ENCODE measurements around the gene TRIM29. TPM values are rescaled to one million over a fixed set of nuclear protein-coding genes. Genes with fewer than 3 reads are reported as not detected.

The TRIM29 gene
- total and polyA plus RNA-seq, 2 of the 13 experiments (the other 11 are each of a cell fraction or from before 2014, with no cell fraction given): 0.86 TPM

GRCh38 chr11:120121914-120122473 is 15.9 kb downstream of the TRIM29 start (continued):
- no peak for TF ChIP-seq MZF1 (CRISPR knock-in tag; IDR thresholded peaks at IDR 0.05; ENCODE audit: borderline replicate concordance)
- TF ChIP-seq ZNF782 (CRISPR knock-in tag; IDR thresholded peaks at IDR 0.05; ENCODE audit: borderline replicate concordance): no peak
- TF ChIP-seq PAXIP1 (CRISPR knock-in tag; conservative IDR thresholded peaks at IDR 0.05): no peak
- TF ChIP-seq ARHGAP35 (CRISPR knock-in tag; IDR thresholded peaks at IDR 0.05; ENCODE audit: borderline replicate concordance): no peak
- TF ChIP-seq PAX8 (CRISPR knock-in tag; IDR thresholded peaks at IDR 0.05; ENCODE audit: borderline replicate concordance): no peak
- no peak for TF ChIP-seq NR2F6 (IDR thresholded peaks at IDR 0.05)
- TF ChIP-seq NR2F6 (CRISPR knock-in tag; IDR thresholded peaks at IDR 0.05): peak; percentile 26; the same call in 1 of the 2 replicates
- 0 out of 2 replicates have a peak, but pooled peaks have one; percentile 41 for TF ChIP-seq PRDM10 (CRISPR knock-in tag; IDR thresholded peaks at IDR 0.05; ENCODE audit: low read depth)
- no peak for TF ChIP-seq RNF2 (conservative IDR thresholded peaks at IDR 0.05; ENCODE audit: low read depth)
- no peak for TF ChIP-seq ZFP36 (IDR thresholded peaks at IDR 0.05; ENCODE audit: borderline replicate concordance, low read depth, low read length, partially characterized antibody)

Data from HepG2 (cell line).